Right lung (tissue), 10 donors: ENCODE data around the gene ABHD17B. TPM values are rescaled to one million over a fixed set of nuclear protein-coding genes. Genes with fewer than 3 reads are reported as not detected.
"Not testable (repeated sequence)": the region's sequence is repeated elsewhere in the genome, so short reads cannot be mapped to it uniquely, and the experiment has no call there.

Source experiments
- DNase-seq, 2 donors: peaks; one replicate each; pipeline ENCODE4 v3.0.0-alpha.2; 2013
- long read RNA-seq, 8 donors: transcript quantifications; one replicate each; lab custom pipeline, GENCODE V29; 2026
- polyA plus RNA-seq, 5 donors: library from polyadenylated mRNA; unstranded; fragments of 120-200 nt; gene quantifications; one replicate each; pipeline versions ENCODE4 v1.2.1 to v1.2.3, GENCODE V29; 2013; ENCODE audit warnings: inconsistent platforms in 1 of 5, low replicate concordance in 1 of 5; ENCODE audit not compliant: insufficient read length in 5 of 5, insufficient read depth in 1 of 5

The ABHD17B gene
- polyA plus RNA-seq, result 10 to 100 TPM; 22.7 to 29.5 (median 24.8) TPM
- long read RNA-seq, donor 1, transcript ABHD17B-201 (4 exons, 2,614 nt), result major isoform, 8 of 8 reads
- long read RNA-seq, donor 1, partial matches to known transcripts, result 0 of 8 reads
- long read RNA-seq, donor 1, other reads (novel, unspliced or antisense), result 0 of 8 reads
- long read RNA-seq, donor 2, transcript ABHD17B-201 (4 exons, 2,614 nt), result major isoform, 9 of 9 reads
- long read RNA-seq, donor 2, partial matches to known transcripts, result 0 of 9 reads
- long read RNA-seq, donor 2, other reads (novel, unspliced or antisense), result 0 of 9 reads
- long read RNA-seq, donor 3, transcript ABHD17B-201 (4 exons, 2,614 nt), result major isoform, 8 of 8 reads
- long read RNA-seq, donor 3, partial matches to known transcripts, result 0 of 8 reads
- long read RNA-seq, donor 3, other reads (novel, unspliced or antisense), result 0 of 8 reads
- long read RNA-seq, donor 4, partial matches to known transcripts, result 24 of 27 reads
- long read RNA-seq, donor 4, other reads (novel, unspliced or antisense), result 0 of 27 reads
- long read RNA-seq, donor 5, transcript ABHD17B-201 (4 exons, 2,614 nt), result major isoform, 10 of 10 reads
- long read RNA-seq, donor 5, partial matches to known transcripts, result 0 of 10 reads
- long read RNA-seq, donor 5, other reads (novel, unspliced or antisense), result 0 of 10 reads
- long read RNA-seq, donor 6, transcript ABHD17B-201 (4 exons, 2,614 nt), result major isoform, 8 of 9 reads
- long read RNA-seq, donor 6, partial matches to known transcripts, result 0 of 9 reads
- long read RNA-seq, donor 6, other reads (novel, unspliced or antisense), result 0 of 9 reads
- long read RNA-seq, donor 7, partial matches to known transcripts, result 0 of 4 reads
- long read RNA-seq, donor 7, other reads (novel, unspliced or antisense), result 0 of 4 reads
- long read RNA-seq, donor 8, transcript ABHD17B-201 (4 exons, 2,614 nt), result major isoform, 5 of 5 reads
- long read RNA-seq, donor 8, partial matches to known transcripts, result 0 of 5 reads
- long read RNA-seq, donor 8, other reads (novel, unspliced or antisense), result 0 of 5 reads

- peak; percentile 99 for DNase-seq
Observed at GRCh38 chr9:71911061-71911907, at the start of gene ABHD17B, which contains the start of gene C9orf85. Gene ABHD17B (minus strand): TSS chr9:71911193. CDS start chr9:71875080, 36,113 bp downstream. Gene C9orf85 (plus strand): TSS chr9:71911639. CDS start chr9:71911735, 96 bp downstream.

GRCh38 chr9:71955300-71955915, 44.4 kb upstream of the ABHD17B start:
- no peak for DNase-seq

GRCh38 chr9:71954652-71955051, 43.7 kb upstream of the ABHD17B start:
- not testable (repeated sequence) for DNase-seq

GRCh38 chr9:71944754-71945375, 33.9 kb upstream of the ABHD17B start:
- no peak for DNase-seq

GRCh38 chr9:71941998-71942567, 31.1 kb upstream of the ABHD17B start:
- no peak for DNase-seq

GRCh38 chr9:71941060-71941568, 30.1 kb upstream of the ABHD17B start:
- no peak for DNase-seq

GRCh38 chr9:71937898-71938297, 26.9 kb upstream of the ABHD17B start:
- DNase-seq, result no peak

- DNase-seq, result no peak
Observed at GRCh38 chr9:71937070-71937625, 26.2 kb upstream of the ABHD17B start.

- no peak for DNase-seq
Observed at GRCh38 chr9:71936066-71936465, 25.1 kb upstream of the ABHD17B start.

GRCh38 chr9:71931166-71931565, 20.2 kb upstream of the ABHD17B start:
- DNase-seq, result no peak

GRCh38 chr9:71929791-71930440, 18.9 kb upstream of the ABHD17B start:
- DNase-seq, result no peak

- no peak for DNase-seq
Observed at GRCh38 chr9:71929223-71929622, 18.2 kb upstream of the ABHD17B start.

GRCh38 chr9:71928806-71929205, 17.8 kb upstream of the ABHD17B start:
- DNase-seq, result no peak

GRCh38 chr9:71928376-71928775, 17.4 kb upstream of the ABHD17B start:
- DNase-seq, result no peak

GRCh38 chr9:71925834-71926233, 14.8 kb upstream of the ABHD17B start:
- no peak for DNase-seq

- no peak for DNase-seq
Observed at GRCh38 chr9:71924576-71924975, 13.6 kb upstream of the ABHD17B start.

- DNase-seq, result no peak
Observed at GRCh38 chr9:71921190-71921814, 10.3 kb upstream of the ABHD17B start.
